GM18867 (cell line): ENCODE results near the gene RAE1.

Experiments
- ATAC-seq: cut with Tn5 transposase; IDR thresholded peaks from one replicate; pipeline ENCODE4 v1.9.1; 2021; ENCODE audit warnings: mild to moderate bottlenecking, moderate library complexity; ENCODE audit not compliant: unreplicated experiment

Gene RAE1

DNA sequence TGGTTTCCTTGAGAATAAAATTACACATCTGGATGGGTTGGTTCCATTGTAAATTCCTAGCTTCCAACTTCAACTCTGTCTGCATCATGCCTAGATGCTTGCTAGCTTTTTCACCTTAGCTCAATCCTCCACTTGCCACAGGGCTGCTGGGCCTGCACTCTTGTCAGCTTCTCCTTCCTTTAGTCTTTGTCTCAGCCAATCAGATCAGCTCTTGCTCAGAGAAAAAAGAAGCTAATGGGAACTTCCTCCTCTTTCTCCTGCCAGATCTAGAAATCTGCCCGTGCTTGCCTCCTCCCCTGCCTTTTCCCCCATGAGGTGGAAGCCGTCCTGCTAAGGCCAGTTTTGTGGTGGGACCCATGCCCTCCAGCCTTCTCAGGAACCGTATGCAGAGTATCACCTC lies 18.5 kb downstream of the RAE1 start:
- no peak for ATAC-seq

DNA sequence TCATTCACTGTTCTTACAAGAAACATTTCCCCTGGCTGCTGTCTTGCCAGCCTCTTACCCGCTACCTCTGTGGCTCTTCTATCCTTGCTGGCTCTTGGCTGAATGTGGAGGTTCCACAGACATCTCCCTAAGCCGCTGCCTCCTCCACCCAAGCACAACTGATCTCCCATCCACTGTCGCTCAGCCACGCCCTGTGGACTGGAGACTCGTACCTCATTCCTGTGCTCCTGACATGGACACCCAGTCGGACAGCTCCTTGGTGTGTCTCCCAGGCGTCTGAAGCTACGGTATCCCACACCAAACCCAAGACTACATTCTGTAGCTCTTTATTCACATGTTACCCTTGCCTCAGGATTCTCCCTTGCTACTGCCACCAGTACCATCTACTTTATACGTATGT lies 19.3 kb downstream of the RAE1 start:
- ATAC-seq: no peak

DNA sequence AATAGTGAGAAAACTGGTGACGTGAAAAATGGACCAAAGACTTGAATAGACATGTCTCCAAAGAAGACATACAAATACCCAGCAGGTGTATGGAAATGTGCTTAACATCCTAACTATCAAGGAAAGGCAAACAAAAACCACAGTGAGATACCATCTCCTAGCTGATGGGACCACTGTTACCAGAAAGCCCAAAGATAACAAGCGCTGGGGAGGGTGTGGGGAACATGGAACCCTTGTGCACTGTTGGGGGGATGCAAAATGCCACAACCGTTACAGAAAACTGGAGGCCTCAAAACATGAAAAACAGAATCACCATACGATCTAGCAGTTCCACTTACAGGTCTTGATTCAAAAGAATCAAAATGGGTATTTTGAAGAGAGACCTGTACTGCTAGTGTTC lies 20.3 kb downstream of the RAE1 start:
- ATAC-seq: no peak

GRCh38 chr20:57372157-57372556 lies 21.1 kb downstream of the RAE1 start:
- ATAC-seq: no peak

DNA sequence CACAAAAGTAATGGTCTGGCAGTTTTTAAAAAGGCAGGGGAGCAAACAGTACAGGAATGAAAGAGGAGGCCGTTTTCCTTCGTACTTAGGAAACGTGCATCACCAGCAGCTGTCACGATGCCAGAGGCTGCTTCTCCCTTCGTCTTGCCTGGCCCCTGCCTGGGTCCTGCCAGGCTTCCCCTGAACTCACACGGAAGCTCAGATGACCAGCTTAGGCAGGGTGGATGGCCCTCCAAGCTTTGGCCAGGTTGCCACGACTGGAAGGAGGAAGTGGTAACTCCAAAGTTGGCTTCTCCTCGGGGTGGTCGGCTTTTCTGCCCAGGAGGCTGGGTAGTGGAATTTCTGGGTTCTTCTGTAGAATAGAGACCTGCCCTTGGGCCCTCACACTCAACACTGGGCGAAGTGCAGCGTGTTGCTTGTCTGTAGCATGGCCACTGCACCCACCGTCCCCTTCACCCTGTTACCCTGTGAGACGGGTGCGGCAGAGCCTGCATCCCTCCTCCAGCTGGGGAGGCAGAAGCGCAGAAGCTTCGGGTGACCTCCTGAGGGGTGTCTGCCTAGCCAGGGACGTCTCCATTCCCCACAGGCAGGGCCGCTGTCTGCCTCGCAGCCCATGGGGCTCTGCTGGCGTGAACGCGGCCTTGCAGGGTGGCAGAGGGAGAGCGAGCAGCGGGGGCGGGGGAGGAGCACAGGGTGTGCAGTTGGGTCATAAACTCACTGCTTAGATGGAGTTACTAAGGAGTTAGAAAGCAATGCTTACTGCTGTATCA lies 21.7 kb downstream of the RAE1 start:
- no peak for ATAC-seq

DNA sequence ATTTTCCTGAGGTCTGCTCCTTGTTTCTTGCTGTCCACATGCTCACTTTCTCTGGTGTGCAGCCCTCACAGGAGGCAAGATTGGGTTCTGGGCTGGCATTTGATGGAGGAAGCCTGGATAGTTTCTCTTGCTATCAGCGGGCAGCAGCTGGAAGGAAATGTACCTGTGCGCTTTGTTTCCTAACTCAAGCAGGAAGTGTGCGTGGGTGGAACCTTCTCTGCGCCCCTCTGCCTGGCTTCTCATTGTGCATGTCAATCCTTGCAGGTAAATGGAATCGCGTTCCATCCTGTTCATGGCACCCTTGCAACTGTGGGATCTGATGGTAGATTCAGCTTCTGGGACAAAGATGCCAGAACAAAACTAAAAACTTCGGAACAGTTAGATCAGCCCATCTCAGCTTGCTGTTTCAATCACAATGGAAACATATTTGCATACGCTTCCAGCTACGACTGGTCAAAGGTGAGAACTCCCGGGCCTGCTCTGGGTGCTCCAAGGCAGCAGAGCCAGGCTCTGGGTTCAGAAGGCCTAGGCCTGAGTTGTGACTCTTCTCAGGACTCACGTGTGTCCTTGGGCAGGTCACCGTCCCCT lies 23.4 kb downstream of the RAE1 start:
- ATAC-seq: no peak

- ATAC-seq: no peak
Observed at GRCh38 chr20:57374931-57375651, 24.0 kb downstream of the RAE1 start.

DNA sequence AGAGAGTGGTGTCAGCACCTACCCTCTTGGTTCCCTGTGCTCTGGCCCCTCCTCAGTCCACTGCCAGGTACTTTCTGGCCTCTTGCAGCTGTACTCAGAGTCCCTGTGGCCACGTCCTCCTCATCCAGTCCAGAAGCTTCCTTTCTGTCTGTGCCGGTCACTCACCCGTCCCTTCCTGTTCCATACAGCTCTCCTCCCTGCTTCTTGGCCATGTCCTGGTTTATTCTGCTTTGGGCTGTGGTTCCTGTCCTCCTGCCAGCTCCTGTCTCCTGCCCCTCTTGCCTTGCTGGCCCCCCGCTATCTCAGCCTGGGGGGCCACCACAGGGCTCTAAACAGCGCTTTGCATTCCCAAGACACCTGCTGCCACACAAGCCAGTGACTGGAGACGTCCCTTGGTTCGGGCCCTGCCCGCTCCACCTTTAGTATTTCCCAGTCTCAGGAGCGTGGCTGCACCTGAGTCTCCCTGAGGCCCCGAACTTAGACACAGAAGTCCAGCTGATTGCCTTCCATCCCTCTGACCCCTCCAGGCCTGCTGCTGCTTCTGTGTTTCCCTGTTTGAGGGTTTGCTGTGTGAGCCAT lies 24.7 kb downstream of the RAE1 start:
- no peak for ATAC-seq

- no peak for ATAC-seq
Observed at GRCh38 chr20:57377350-57377749, 26.3 kb downstream of the RAE1 start.

GRCh38 chr20:57378107-57378506 lies 27.1 kb downstream of the RAE1 start:
- no peak for ATAC-seq

DNA sequence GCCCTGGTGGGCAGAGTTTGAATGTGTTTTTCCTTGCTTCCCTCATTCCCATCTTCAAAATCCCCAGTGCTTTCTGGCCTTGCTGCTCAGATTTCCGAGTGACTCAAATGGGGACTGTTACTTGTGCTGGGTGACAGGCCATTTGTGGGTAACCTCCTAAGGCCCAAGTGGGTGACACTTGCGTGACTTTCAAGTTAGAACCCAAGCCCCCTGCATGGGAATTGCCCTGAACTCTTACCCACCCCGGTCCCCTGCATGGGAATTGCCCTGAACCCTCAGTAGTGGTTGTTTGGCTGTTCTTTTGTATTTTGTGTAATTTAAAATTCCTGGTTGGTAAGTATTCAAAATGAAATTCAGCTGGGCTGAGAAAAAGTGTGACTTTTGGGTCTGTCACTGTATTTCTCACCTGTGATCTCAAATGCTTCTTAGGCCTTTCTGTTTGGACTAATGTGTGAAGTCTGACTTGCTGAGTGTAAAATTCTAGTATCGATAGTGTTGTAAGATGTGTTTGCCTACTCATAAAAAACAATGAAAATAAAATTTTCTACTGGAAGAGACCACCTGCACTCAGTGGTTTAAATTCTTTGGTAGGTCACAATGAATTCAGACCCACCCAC lies 27.7 kb downstream of the RAE1 start:
- ATAC-seq: no peak

DNA sequence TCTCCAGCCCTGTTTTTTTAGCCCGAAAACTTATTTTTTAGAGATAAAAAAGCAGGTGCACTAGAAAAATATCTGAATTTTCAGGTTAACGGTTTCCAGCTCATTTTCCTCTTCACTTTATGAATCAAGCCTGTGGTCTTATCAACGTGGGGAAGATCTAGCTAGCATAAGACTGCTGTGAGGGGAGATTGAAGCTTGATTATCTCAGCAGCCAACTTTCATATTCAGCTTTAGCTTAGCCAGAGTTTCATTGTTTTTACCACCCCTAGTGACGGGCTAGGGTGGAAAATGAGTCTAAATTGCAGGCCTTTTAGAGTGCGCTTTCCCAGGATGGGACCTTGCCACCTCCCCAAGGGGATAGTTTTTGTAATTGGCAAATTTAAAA lies 28.2 kb downstream of the RAE1 start:
- no peak for ATAC-seq

DNA sequence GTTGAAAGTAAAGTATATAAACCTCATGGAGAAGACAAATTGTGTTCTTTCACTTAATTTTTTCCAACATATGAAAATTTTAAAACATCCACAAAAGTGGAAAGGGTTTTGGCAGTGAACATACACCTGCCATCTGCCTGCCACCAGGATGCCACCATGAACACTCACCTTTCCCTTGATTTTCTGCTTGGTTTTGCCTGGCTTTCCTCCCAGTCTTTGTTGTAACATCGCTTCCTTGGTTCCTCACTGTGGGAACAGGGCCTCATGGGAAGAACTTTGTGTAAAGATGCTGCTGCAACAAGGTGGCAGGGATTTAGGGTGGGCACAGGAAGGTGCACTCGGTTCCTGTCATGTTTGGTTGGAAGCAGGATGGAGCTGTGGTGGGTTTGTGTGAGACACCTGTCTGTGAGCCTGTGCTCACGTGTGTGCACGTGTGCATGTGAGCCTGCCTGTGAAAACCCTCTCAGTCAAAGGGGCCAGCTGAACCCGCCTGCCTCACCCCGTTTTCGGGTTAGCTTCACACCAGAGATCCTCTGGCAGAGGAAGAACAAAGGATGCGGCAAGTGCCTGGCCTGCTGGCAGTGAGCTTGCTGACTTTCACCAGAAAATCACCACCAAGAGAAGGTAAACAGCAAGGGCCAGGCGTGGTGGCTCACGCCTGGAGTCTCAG lies 29.2 kb downstream of the RAE1 start:
- ATAC-seq: no peak

DNA sequence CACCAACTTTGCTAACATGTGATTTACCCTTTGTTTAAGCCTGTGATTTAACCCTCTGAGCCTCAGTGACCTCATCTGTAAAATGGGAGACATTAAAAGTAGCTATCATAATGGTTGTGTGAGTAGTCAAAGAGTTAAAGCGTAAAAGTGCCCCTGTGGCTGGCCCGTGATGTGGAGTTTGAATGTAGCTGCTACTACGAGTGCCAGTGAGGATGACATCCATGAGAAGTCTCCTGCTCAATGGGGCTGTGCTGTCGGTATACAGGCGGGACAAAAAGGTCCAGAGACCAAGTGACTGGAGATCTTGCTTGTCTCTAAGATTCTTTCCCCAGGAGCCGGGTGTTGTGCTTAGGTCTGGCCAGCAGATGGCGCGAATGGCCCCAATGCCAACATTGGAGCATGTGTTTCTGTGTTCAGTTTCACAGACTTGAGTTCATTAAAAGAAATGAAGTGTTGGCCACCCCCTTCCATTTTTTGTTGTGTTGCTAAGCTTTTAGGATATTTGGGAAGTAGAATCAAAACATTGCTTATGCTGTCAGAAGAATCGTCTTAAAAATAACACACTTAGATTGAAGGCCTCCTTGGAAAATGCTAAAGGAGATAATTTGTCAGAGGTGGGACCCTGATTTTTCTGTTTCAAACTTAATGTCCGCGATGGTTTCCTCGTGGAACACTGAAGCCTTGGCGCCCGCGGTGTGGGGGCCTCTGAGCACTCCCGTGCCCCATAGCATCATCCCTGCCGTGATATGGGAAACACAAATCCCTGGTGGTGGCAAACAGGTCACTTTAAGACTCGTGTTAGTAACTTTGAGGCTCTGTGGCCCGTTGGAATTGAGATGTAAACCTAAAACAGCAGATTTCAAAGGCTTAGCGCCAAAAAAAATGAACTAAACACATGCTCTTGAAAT lies 30.8 kb downstream of the RAE1 start:
- ATAC-seq: no peak

- no peak for ATAC-seq
Observed at GRCh38 chr20:57382516-57382915, 31.5 kb downstream of the RAE1 start.

DNA sequence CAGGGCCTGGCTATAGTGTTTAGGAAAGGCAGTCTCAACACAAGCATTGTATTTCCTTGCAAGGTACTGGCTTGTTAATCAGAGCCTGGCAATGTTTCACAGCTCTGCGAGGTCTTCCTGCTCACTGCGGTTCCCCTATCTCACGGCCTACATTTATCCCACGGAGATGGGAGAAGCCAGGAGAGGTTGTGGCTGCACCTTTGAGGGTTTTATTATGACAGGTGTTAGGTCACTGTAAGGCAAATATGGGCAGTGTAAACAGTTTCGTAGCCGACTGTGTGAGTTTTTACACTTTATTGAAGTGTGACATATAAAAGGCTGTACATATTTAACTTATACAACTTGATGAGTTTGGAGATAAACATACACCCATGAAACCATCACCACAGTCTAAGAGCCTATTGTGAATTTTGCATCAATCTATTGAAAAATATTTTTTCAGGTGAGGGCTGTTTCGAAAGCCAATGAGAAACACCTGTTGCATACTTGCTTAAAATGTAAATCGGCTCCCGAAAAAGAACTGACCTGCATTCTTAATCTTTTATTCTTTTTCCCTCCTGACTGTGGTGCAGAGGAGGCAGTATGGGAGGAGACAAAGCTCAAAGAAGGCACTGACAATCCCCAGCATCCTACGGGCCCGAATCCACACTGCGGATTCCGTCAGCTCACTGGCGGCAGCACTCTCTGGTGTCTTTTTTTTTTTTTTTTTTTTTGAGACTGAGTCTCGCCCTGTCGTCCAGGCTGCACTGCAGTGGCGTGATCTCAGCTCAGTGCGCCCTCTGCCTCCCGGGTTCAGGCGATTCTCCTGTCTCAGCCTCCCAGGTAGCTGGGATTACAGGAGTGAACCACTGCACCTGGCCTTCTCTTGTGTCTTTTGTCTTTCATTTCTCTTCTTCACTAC lies 32.6 kb downstream of the RAE1 start:
- no peak for ATAC-seq

GRCh38 chr20:57384486-57384885 lies 33.4 kb downstream of the RAE1 start:
- ATAC-seq: no peak

DNA sequence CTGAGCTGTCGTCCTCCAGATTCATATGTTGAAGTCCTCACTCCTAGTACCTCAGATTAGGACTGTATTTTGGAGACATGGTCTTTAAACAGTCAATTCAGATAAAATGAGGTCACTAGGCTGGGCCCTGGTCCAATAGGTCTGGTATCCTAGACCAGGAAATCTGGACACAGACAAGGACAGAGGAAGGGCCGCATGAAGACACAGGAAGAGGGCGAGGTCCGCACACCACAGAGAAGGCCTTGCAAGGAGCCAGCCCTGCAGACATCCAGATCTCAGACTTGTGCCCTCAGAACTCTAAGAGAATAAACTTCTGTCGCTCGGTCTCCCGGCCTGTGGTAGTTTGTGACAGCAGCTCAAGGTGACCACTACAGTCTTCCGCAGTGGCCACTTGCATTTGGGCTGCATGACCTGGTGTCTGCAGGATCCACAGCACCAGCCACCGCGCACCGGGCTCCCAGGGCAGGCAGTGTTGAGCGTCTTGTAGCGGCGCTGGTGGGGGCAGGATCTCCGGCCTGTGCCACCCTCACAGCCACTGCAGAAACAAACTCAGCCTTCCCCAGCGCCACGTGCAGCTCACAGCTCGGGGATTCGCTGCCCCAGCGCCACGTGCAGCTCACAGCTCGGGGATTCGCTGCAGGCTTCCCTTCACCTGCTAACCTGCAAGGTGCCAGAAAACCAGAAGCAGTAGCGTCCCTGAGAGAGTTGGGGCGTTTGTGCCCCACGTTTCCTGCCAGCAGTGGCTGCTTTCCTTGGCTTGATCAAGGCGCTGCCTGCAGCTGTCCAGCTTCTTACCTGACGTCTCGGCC lies 34.1 kb downstream of the RAE1 start:
- ATAC-seq: no peak
